DND-41 (cell line): ENCODE measurements around the gene MAL.

ENCODE experiments used
- ATAC-seq: fragments of 200-7000 bp; cut with Tn5 transposase; 3 replicates; pipeline ENCODE4 v1.9.1; 2021; ENCODE audit warnings: low read depth; ENCODE audit not compliant: insufficient read depth
- DNase-seq: peaks from one replicate; pipeline ENCODE4 v3.0.0-alpha.2; 2020
- H2AFZ ChIP-seq: 2 replicates; pipeline ENCODE4 v1.6.0; 2012; ENCODE audit warnings: low read depth, low read length
- H3K27ac ChIP-seq: 2 replicates; pipeline ENCODE4 v1.5.1; 2012; ENCODE audit warnings: low read length, inconsistent platforms
- H3K27me3 ChIP-seq: fragments of 200-600 bp; sonication (generic); 2 replicates; pipeline ENCODE4 v1.6.0; 2012; ENCODE audit warnings: low read length, mild to moderate bottlenecking, inconsistent platforms; ENCODE audit not compliant: insufficient read depth, poor library complexity
- H3K36me3 ChIP-seq: 2 replicates; pipeline ENCODE4 v1.5.1; 2012; ENCODE audit warnings: low read length, inconsistent platforms; ENCODE audit not compliant: insufficient read depth
- H3K4me1 ChIP-seq: 2 replicates; pipeline ENCODE4 v1.5.1; 2012; ENCODE audit warnings: mild to moderate bottlenecking, low read length; ENCODE audit not compliant: insufficient read depth
- H3K4me2 ChIP-seq: 2 replicates; pipeline ENCODE4 v1.6.0; 2012; ENCODE audit warnings: mild to moderate bottlenecking, moderate library complexity, low read length, inconsistent platforms; ENCODE audit not compliant: insufficient read depth
- H3K4me3 ChIP-seq, 2 experiments: fragments of 200-600 bp in 1 of 2; shearing (Covaris generic) in 1 of 2; 2 replicates each; pipeline ENCODE4 v1.5.1; 2012 to 2016; ENCODE audit warnings: inconsistent platforms in 2 of 2, low read length in 2 of 2, mild to moderate bottlenecking in 2 of 2, low read depth in 1 of 2, moderate library complexity in 1 of 2
- H3K79me2 ChIP-seq: 2 replicates; pipeline ENCODE4 v1.6.0; 2012; ENCODE audit warnings: low read length, inconsistent platforms; ENCODE audit not compliant: insufficient read depth
- H3K9ac ChIP-seq: 2 replicates; pipeline ENCODE4 v1.6.0; 2012; ENCODE audit warnings: low read depth, mild to moderate bottlenecking, inconsistent platforms, low read length, moderate library complexity
- H3K9me3 ChIP-seq: 2 replicates; pipeline ENCODE4 v1.5.1; 2012; ENCODE audit warnings: low read length, moderate library complexity, mild to moderate bottlenecking, inconsistent platforms; ENCODE audit not compliant: insufficient read depth, severe bottlenecking
- H4K20me1 ChIP-seq: 2 replicates; pipeline ENCODE4 v1.6.0; 2012; ENCODE audit warnings: low read length; ENCODE audit not compliant: insufficient read depth
- CTCF ChIP-seq: IDR thresholded peaks from 2 replicates; pipeline ENCODE4 v1.5.1; 2012; ENCODE audit warnings: borderline replicate concordance, low read length, moderate library complexity, mild to moderate bottlenecking; ENCODE audit not compliant: poor library complexity, severe bottlenecking; ENCODE audit errors: extremely low read depth
- EZH2 ChIP-seq: IDR thresholded peaks from 3 replicates; pipeline ENCODE4 v1.6.1; 2012; ENCODE audit warnings: borderline replicate concordance, low read depth, mild to moderate bottlenecking, moderate library complexity, low read length, inconsistent platforms; ENCODE audit not compliant: severe bottlenecking

Gene MAL

GRCh38 chr2:95032868-95033603, 7.5 kb downstream of the MAL start:
- Histone ChIP-seq H2AFZ (no peak overlapping the region), H3K36me3 (peaks cover 8% of the 10 kb centered on the region; the same call in 1 of the 2 replicates), H3K4me2 (no peak overlapping the region), H3K4me1 (peaks cover 13% of the 10 kb centered on the region), H3K9me3 (no peaks in the 10 kb centered on the region), H3K9ac (no peak overlapping the region), H4K20me1 (peaks cover 28% of the 10 kb centered on the region), H3K27me3 (peaks cover 6% of the 10 kb centered on the region), H3K4me3 (no peak overlapping the region), H3K27ac (no peak overlapping the region), H3K79me2 (peaks cover 40% of the 10 kb centered on the region)
- DNase-seq (no peak), ATAC-seq (no peak)
- TF ChIP-seq CTCF = no peak
- TF ChIP-seq EZH2 = no peak

GRCh38 chr2:95034221-95034620, 8.7 kb downstream of the MAL start:
- no peaks in the 10 kb centered on the region for H3K27me3 ChIP-seq
- H3K36me3 ChIP-seq = peaks cover 8% of the 10 kb centered on the region; the same call in 1 of the 2 replicates
- H3K9ac ChIP-seq = no peak overlapping the region; the same call in 1 of the 2 replicates
- H3K4me1 ChIP-seq = peaks cover 8% of the 10 kb centered on the region
- H4K20me1 ChIP-seq = peaks cover 28% of the 10 kb centered on the region
- peaks cover 33% of the 10 kb centered on the region for H3K79me2 ChIP-seq
- no peak overlapping the region for H3K4me2 ChIP-seq
- no peak for DNase-seq
- H3K27ac ChIP-seq = no peak overlapping the region
- no peak for TF ChIP-seq EZH2
- TF ChIP-seq CTCF = no peak
- no peak for ATAC-seq
- H3K4me3 ChIP-seq = no peak overlapping the region
- H2AFZ ChIP-seq = no peak overlapping the region
- H3K9me3 ChIP-seq = no peaks in the 10 kb centered on the region

- TF ChIP-seq CTCF (no peak), EZH2 (no peak)
- ATAC-seq (no peak), DNase-seq (no peak)
- Histone ChIP-seq H3K9me3 (no peaks in the 10 kb centered on the region), H3K4me2 (no peak overlapping the region), H2AFZ (no peak overlapping the region), H3K4me1 (peaks cover 8% of the 10 kb centered on the region), H3K27ac (no peak overlapping the region), H3K9ac (no peak overlapping the region), H3K36me3 (peaks cover 8% of the 10 kb centered on the region; the same call in 1 of the 2 replicates), H3K4me3 (no peak overlapping the region), H4K20me1 (peaks cover 28% of the 10 kb centered on the region), H3K79me2 (peaks cover 28% of the 10 kb centered on the region), H3K27me3 (no peaks in the 10 kb centered on the region)
Observed at GRCh38 chr2:95034818-95035217, 9.3 kb downstream of the MAL start.
